Activated effector memory CD4-positive, alpha-beta T cell treated with Interleukin-2 at 50 U/mL for 16 hours (primary cell): Measurements from ENCODE around the gene NUDT3.
"Not testable (repeated sequence)": the region's sequence is repeated elsewhere in the genome, so short reads cannot be mapped to it uniquely, and the experiment has no call there.

Experiments used
- DNase-seq: peaks from one replicate; pipeline ENCODE4 v3.0.0-alpha.2; 2020

Gene NUDT3

DNA sequence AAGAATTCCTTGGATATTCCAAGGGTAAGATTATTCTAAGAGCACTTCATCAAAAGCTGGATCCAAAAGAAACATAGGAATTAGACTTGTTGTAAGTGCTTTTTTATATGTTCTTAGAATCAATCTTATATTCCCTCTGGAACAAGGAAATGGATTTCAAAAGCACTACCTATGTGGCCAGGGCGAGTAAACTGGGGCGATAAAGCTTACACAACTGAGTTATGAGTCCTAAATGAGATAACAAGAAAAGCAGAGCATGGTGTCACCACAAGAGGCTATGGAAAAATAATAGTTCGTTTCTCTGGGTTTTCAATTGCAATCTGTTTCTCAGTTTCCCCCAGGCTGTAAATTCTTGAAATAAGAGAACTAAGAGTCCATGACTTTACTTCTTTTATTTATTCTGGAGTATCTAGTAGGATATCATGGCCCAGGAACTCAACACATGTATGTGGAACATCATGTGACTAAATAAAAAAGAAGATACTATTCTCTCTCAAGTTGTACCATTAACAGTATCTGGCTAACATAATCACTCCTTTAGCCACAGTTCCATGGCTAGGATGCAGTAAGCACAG, 51.5 kb downstream of the NUDT3 start:
- DNase-seq, result no peak

DNA sequence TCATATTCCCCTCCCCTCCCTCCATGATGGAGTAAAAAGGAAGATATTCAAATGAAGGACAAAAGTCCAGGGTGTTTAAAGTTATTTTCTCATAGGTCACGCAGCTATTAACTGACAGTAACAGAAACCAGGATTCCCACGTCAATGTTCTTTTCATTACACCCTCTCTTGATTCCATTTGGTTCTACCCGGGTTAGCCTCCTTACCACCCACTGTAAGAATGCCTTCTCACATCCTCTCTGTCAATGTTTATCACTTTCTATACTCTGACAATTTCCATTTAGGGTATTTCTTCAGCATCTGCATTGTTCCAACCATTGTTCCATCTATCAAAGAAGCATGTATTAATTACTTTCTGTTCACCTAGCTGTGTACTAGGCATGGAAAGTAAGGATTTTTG, 52.1 kb downstream of the NUDT3 start:
- DNase-seq, result no peak

DNA sequence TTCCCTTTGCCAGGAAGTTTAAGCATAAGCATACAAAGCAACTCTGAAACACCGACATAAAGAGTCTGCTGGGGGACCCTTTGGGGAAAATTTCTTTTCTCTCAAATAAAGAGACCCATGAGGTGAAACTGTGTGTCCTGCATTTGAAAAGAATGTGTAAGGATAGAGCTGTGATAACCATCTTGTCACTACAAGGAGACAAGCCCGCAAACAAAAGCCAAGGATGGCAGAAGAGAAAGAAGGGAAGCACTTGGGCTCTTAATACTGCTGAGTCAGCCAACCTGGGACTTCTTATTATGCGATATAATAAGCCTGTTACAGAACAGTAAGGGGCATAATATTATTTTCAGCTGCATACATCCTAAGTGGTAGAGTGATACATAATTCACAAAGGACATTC, 52.5 kb downstream of the NUDT3 start:
- DNase-seq, result no peak

DNA sequence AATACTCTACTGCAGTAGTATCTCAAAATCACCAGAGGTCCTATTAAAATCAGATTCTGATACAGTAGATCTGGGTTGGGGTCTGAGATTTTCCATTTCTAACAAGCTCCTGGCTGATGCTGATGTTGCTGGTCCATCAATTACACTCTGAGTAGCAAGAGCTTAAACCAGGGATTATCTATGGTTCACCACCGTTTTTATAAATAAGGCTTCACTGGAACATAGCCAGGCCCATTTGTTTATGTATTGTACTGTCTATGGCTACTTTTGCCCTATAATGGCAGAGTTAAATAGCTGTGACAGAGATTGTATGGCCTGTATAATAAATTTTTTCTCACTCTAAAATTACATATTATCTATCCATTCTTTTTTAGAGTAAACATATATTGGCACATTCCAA, 53.0 kb downstream of the NUDT3 start:
- DNase-seq, result no peak

DNA sequence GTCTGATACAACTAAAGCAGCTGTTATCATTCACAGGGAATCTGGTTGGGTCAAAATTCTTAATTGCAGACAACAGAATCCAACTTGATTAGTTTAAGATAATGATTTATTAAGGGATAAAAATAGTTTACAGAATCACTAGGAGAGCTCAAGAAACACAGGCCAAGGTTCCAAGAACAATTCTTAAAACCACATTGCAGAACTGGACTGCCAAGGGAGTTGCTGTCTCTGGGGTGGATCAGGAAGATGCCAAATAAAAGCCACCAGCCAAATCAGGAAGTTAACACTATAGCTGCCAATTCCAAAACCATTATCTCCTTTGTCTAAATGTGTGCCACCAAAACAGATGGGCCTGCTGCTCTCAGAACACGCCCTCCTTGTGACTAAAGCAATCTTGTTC, 53.7 kb downstream of the NUDT3 start:
- no peak for DNase-seq

DNA sequence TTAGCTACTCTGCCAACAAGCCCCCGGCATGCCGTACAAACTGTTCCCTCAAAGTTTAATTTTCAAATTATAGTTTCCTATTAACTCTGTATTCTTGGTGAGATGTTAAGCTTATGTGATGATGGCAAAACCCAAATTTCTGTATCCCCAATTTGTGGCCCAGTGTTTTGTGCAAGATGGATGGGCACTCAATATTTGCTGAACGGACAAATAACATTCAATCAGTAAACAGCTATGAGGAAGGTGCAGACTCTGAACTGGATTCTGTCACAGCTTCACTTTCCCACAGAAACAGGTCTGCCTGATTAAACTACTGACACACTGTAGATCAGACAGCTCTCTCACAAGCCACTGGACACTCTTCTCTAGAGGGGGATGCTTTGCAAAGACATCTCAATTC, 54.1 kb downstream of the NUDT3 start:
- no peak for DNase-seq

DNA sequence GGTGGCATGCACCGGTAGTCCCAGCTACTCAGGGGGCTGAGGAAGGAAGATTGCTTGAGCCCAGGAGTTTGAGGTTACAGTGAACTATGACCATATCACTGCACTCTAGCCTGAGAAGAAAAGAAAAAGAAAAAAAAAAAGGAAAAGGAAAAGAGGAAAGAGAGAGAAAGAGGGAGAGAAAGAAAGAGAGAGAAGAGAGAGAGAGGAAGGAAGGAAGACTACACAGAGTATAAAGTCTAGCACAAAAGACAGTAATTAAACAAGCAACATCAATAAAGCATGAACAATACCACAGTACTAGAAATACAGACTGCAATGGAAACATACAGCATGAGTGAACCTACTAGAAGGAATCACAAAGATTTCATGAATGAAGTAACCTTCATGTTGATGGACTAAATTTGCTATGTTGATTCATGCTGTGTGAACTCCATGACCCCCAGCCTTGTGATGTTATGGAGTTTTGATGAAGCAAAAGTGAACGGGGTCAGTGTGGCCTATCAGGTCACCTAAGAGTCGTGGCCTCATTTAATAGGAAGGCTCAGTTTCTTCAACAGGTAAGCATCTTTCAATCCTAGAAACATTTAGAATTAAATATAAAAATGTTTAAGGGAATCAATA, 57.6 kb downstream of the NUDT3 start:
- DNase-seq, result no peak

DNA sequence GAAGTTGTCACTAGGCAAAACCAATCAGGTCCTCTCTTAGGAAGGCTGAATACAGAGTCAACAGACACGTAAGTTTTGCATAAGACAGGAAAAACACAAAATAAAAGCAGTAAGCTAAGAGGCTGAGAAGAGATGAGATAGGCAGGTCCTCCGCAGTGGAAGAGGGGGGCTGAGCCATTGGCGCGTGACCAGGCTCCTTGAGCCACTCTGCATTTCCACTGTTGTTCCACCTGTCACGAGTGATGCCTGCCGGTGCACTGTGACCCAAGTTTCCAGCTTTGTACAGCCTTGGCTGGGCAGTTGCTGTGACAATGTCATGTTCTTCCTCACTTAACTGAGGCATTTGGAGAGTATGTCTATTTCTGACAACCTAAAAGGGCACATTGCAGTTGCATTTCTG, 58.6 kb downstream of the NUDT3 start:
- no peak for DNase-seq

DNA sequence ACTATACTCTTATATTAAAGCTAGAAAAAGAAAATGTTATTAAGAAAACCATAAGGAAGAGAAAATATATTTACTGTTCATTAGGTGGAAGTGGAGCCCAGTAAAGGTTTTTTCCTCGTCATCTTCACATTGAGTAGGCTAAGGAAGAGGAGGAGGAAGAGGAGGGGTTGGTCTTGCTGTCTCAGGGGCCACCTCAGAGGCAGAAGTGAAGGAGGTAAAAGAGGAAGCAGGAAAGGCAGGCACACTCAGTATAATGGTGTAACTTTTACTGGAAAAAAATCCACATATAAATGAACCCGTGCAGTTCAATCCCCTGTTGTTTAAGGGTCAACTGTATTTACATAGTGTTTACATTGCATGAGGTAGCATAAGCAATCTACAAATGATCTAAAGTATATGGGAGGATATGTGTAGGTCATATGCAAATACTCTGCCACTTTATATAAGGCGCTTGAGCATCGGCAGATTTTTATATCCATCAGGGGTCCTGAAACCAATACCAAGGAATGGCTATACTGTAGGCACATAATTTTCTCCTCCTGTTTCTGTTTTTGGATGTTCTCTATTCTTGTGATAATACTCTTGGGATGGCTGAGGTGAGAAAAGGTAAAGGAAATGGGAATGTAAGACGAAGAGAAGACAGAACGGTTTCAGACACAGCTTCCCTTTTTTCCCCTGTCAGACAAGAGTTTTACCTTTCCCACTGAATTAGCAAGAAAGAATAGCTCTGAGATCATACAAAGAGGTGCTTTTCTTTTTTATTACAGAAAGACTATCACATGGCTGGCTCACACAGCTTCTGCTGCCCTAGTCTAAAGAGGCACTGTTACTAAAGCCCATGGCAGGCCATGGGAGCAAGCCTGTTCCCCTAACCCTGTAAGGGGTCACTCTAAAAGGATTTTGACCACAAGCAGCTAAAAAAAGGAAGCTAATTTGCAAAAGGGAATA, 59.9 kb downstream of the NUDT3 start:
- DNase-seq, result no peak

DNA sequence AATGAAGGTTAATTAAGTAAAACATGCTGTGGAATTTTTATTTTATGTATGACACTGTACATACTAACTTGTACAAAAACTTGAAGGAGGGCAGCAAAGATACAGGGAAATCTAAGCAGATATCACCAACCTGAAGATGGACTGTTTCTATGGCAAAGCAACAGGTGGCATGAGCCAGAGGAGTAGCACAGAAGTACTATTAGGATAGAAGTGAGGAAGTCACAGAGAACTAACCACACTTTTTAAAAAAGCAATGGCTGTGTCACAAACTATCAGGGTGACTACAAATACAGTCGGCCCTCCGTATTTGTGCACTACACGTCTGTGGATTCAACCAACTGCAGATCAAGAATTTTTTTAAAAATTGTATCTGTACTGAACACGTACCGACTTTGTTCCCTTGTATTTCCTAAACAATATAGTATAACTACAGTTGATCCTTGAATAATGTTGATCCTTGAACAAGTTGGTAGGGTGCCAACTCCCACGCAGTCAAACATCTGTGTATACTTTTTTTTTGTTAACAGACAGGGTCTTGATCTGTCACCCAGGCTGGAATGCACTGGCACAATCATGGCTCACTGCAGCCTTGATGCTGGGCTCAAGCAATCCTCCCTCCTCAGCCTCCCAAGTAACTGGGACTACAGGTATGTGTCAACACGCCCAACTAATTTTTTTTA, 61.0 kb downstream of the NUDT3 start:
- DNase-seq, result no peak

DNA sequence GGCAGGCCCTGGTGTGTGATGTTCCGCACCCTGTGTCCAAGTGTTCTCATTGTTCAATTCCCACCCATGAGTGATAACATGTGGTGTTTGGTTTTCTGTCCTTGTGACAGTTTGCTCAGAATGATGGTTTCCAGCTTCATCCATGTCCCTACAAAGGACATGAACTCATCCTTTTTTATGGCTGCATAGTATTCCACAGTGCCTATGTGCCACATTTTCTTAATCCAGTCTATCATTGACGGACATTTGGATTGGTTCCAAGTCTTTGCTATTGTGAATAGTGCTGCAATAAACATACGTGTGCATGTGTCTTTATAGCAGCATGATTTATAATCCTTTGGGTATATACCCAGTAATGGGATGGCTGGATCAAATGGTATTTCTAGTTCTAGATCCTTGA, 62.7 kb downstream of the NUDT3 start:
- DNase-seq, result not testable (repeated sequence)

DNA sequence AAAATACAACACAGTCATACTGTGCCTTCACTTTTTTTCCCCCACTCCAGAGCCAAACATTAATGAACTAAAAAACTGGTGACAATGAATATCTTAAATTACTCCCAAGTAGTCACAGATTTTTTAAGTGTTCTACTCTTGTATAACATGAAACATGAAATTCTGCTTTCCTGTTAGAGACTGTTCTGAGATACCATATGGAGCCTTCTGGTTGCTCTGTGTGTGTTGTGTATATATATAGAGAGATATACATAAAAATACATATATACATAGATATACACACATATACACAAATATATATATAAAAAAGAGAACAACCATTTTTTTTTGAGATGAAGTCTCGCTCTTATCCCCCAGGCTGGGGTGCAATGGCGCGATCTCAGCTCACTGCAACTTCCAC, 63.5 kb downstream of the NUDT3 start:
- no peak for DNase-seq

DNA sequence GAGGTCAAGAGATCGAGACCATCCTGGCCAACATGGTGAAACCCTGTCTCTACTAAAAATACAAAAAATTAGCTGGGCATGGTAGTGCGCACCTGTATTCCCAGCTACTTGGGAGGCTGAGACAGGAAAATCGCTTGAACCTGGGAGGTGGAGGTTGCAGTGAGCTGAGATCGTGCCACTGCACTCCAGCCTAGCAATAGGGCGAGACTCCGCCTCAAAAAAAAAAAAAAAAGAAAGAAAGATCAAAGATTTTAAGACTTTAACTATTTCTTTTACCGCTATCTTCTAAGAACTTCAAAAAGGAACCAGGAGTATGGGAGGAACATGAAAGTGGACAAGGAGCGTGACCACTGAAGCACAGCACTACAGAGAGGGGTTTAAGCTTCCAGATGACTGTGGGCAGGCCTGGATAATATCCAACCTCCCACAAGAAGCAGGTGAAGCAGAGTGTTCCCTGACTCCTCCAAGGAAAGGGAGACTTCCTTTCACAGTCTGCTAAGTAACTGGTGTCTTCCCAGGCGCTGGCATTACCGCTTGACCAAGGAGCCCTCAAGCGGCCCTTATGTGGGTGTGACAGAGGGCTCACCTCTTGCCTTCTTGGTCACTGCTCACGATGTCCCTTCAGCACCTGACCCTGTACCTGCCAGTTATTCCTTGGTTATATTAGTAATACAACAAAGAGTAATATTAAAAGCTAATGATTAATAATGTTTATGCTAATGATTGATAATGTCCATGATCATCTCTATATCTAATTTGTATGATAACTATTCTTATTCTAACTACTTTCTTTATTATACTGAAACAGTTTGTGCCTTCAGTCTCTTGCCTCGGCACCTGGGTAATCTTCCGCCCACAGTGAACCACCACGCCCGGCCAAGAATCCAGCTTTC, 64.9 kb downstream of the NUDT3 start:
- not testable (repeated sequence) for DNase-seq

DNA sequence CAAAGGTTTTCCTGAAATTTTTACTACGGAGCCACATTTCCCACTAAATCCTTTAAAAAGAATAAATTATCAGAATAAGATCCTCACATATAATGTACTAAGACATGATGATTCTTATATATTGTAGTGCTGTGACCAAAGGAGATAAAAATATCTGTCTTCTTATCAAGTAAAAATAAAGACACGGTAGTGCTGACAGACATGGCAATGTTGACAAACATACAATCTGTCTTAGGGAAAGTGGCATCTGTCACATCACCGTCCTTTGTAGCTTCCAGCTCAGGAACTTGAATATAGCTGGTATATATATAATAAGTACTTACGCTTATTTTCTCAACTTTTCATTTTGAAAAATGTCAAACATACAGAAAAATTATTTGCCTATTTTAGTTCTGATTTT, 66.8 kb downstream of the NUDT3 start:
- DNase-seq, result no peak

DNA sequence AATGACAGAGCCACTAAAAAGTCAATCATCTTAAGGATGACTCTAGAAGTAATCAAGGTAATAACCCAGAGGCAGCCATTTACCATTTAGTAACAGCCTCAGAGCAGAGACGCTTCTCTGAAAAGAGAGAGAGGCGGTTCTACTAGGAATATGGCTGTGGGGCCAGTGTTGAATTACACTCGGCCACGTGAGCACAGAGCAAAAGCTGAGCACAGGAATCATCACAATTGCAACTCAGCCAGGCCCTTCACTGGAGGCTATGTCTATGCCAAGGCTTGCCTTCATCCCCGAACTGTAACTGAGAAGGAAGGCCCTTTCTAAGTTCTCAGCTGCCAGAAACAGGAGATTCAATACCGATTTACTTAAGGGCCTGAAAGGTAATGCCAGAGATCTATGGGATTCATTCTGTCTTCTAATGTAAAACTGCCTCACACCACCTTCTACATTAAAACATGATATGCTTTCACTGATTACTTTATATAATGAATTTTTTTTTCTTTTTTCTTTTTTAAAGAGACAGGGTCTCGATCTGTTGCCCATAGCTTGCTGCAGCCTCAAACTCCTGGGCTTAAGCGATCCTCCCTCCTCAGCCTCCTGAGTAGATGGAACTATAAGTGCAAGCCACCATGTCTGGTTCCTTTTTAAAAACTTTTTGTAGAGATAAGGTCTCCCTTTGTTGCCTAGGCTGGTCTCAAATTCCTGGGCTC, 67.6 kb downstream of the NUDT3 start:
- no peak for DNase-seq

DNA sequence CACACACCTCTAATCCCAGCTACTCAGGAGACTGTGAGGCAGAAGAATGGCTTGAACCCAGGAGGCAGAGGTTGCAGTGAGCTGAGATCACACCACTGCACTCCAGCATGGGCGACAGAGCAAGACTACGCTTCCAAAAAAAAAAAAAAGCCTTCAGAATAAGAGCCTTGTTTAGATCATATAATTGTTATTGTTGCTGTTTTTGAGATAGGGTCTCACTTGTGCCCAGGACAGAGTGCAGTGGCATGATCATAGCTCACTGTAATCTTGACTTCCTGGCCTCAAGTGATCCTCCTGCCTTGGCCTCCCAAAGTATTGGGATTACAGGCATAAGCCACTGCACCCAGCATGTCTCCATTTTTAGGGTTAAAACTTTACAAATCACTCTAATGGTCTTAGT, 68.2 kb downstream of the NUDT3 start:
- DNase-seq, result not testable (repeated sequence)

DNA sequence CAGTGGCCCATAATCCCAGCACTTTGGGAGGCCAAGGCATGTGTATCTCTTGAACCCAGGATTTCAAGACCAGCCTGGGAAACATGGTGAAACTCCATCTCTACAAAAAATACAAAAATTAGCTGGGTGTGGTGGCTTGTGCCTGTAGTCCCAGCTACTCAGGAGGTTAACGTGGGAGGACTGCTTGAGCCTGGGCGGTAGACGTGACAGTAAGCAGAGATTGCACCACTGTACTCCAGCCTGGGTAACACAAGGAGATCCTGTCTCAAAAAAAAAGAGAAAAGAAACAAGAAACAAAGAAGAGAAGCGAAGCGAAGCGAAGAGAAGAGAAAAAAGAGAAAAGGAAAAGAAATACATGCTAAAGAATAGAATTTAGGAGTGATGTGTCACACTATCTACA, 69.2 kb downstream of the NUDT3 start:
- no peak for DNase-seq

DNA sequence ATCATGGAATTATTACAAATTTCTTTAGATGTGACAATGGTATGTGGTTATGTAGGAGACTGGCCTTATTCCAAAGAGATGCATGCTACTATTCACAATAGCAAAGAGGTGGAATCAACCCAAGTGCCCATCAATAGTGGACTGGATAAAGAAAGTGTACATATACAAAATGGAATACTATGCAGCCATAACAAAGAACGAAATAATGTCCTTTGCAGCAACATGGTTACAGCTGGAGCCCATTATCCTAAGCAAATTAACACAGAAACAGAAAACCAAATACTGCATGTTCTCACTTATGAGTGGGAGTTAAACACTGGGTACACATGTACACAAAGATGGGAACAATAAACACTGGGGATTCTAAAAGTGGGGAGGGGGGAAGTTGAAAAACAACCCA, 69.7 kb downstream of the NUDT3 start:
- DNase-seq, result no peak

DNA sequence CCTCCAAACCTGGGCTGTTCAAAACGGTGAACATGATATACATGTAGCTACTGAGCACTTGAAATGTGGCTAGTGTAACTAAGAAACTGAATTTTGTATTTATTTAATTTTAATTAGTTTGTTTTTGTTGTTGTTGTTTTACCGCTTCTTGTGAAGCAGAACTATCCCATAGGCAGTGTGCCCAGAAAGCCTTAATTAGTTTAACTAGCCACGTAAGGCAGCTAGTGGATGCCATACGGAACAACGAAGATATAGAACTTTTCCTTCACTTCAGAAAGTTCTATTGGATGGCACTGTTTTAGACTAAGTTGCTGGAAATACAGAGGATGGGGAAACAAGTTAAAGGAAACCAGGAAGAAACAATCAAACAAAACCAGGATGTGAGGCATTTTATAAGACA, 70.6 kb downstream of the NUDT3 start:
- DNase-seq, result no peak

DNA sequence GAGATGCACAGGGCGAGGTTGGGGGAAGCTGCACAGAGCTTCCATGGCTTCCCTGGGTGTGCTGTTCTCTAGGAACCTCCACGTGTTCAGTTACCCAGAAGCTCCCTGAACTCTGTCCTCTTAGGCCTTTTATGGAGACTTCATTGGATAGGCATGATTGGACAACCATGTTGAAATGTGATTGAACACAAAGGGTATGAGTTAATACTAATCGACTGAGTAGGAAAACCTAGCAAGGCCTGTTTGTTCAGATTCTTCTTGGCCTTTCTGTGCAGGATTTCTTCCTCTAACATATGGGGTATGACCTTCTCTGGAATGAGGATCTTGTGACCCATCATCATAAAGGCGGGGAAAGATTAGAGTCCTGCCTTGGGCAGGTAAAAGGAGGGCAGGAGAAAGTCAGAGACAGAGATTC, 73.0 kb downstream of the NUDT3 start:
- DNase-seq, result no peak

DNA sequence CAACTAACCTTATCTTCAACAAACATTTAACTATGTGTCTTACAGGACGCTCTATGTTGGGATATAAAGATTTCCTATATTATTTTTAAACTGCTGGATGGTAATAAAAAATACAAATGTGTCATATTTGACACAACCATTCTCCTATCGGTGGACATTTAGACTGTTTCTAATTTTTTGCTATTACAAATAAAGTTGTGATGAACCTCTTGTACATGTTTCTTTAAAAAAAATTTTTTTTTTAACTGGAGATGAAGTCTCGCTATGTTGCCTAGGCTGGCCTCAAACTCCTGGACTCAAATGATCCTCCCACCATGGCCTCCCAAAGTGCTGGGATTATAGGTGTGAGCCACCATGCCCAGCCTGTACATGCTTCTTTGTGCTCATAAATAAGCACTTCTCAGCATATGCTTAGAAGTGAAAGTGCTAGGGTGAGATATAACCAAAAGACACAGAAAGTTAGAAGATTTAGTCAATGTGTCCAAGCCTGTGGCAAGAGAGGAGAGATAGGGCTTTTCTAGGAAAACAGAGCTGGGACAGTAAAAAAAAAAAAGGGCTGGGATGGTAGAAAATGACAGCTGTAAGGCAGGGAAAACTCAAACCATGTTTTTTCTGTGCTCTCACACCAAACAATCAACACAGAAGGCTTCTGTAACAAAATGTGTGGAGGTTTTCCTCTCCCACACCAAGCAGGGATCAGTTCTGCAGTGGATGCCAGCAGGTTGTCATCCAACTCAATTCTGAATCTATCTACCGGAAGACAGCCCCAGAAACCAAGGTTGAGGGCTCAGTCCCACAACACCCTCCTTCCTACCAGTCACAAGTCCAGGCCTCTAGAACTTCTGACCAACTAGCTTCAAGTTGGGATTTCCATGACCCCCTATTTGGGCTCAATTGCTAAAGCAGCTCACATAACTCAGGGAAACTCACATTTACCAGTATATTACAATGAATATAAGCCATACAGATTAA, 73.7 kb downstream of the NUDT3 start:
- no peak for DNase-seq
